H1 (cell line): ENCODE measurements around the gene SIK3. TPM values are rescaled to one million over a fixed set of nuclear protein-coding genes. Genes with fewer than 3 reads are reported as not detected.

Source experiments
- BCL11A ChIP-seq, 2 experiments: IDR thresholded peaks; one replicate each; pipeline ENCODE4 v1.6.1; 2011; ENCODE audit warnings: low read depth in 2 of 2, low read length in 2 of 2, mild to moderate bottlenecking in 2 of 2
- CBX5 ChIP-seq: fragments of 300-800, 300-1000 bp; sonication (generic); IDR thresholded peaks from 2 replicates; pipeline ENCODE4 v1.7.1; 2016; ENCODE audit warnings: antibody characterized with exemption, low read length, low read depth
- EP300 ChIP-seq, 2 experiments: IDR thresholded peaks; 1 replicate in 1 of 2; 2 replicates in 1 of 2; pipeline ENCODE4 v1.6.1; 2011 to 2012; ENCODE audit warnings: low read depth in 2 of 2, low read length in 2 of 2, mild to moderate bottlenecking in 2 of 2, borderline replicate concordance in 1 of 2, inconsistent platforms in 1 of 2, moderate library complexity in 1 of 2
- SP2 ChIP-seq: IDR thresholded peaks from 2 replicates; pipeline ENCODE4 v1.6.1; 2012; ENCODE audit warnings: mild to moderate bottlenecking, low read length, inconsistent platforms
- USF2 ChIP-seq: IDR thresholded peaks from 2 replicates; pipeline ENCODE4 v1.6.1; 2011; ENCODE audit warnings: low read length, improper control_type of control experiment
- polyA plus RNA-seq, 7 experiments: library from polyadenylated mRNA; depleted of rRNA in 3 of 7; stranded (reverse) in 5 of 7; unstranded in 2 of 7; fragments of >200 nt in 5 of 7; fragments of 200-250 nt in 2 of 7; gene quantifications; 1 replicate in 5 of 7; 2 replicates in 1 of 7; 4 replicates in 1 of 7; pipeline versions ENCODE4 v1.2.1 to v1.2.3, GENCODE V29; 2011 to 2013; ENCODE audit warnings: missing spikeins in 2 of 7, mixed read lengths in 2 of 7
- total RNA-seq: library from RNA; stranded (reverse); fragmentation: NEBNext Ultra II Directional; extraction: Animal tissue kit (Norgen Biotek cat#: 25700); gene quantifications from 2 replicates; pipeline ENCODE4 v1.2.1, GENCODE V29; 2021

The SIK3 gene
- total and polyA plus RNA-seq, 2 of the 8 experiments (the other 6 are each of a cell fraction or from before 2014, with no cell fraction given) = 19.9 to 32.1 TPM

DNA sequence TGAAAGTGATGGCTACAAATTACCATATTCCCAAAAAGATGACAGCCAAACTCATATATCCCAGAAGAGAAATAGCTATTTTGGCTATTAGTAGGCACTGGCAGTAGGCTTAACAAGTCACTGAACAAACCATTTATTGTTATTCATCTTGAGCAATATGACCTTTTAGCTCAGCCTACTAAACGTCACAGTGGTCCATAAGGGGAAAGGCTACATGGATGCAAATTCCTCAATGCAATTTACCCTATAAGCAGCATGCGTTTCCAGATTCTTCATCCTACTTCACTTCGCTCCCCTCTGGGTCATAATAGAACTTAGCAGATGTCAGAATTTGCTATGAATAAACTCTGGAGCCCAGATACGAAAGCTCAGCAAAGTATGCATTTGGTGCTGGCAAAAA, 114.0 kb downstream of the SIK3 start (continued):
- no peak for TF ChIP-seq BCL11A (IDR thresholded peaks at IDR 0.05; ENCODE audit: low read depth in 2 of 2, low read length in 2 of 2)
- no peak for TF ChIP-seq SP2
- no peak for TF ChIP-seq CBX5
- no peak for TF ChIP-seq USF2
- no peak for TF ChIP-seq EP300 (IDR thresholded peaks at IDR 0.05; ENCODE audit: borderline replicate concordance in 1 of 2, low read depth in 2 of 2, low read length in 2 of 2)
